Measurements from ENCODE around the gene OXNAD1. TPM values are rescaled to one million over a fixed set of nuclear protein-coding genes. Genes with fewer than 3 reads are reported as not detected.

The OXNAD1 gene
- total and polyA plus RNA-seq, 4 donors, result 2.4 to 10.3 (median 5.6) TPM

GRCh38 chr3:16277471-16277870 is 12.5 kb downstream of the OXNAD1 start:
- no peak for DNase-seq
- intact Hi-C loops (cut with DNase I), result no loop called here
- H3K27me3 ChIP-seq (ENCODE audit: control insufficient read depth in 1 of 2, insufficient read depth in 2 of 2, low read length in 1 of 2), result no peaks in the 10 kb centered on the region
- peaks cover 0 to 2% of the 10 kb centered on the region in 2 donors for H3K36me3 ChIP-seq (ENCODE audit: control insufficient read depth in 1 of 2, insufficient read depth in 2 of 2, low read length in 1 of 2)
- ATAC-seq (ENCODE audit: low FRiP score), result no peak
- WGBS, 2 donors, result 87 to 88% methylated on average over 3 of the region's 3 CpGs
- H3K4me3 ChIP-seq (ENCODE audit: low read length in 2 of 2), result no peak overlapping the region
- H3K9me3 ChIP-seq (ENCODE audit: control insufficient read depth, low read length), result no peaks in the 10 kb centered on the region
- H3K27ac ChIP-seq (ENCODE audit: low read depth in 1 of 2, low read length in 2 of 2), result no peak overlapping the region
- no peaks in the 10 kb centered on the region for H3K4me1 ChIP-seq (ENCODE audit: control insufficient read depth in 1 of 2, insufficient read depth in 2 of 2, low read length in 2 of 2)

DNA sequence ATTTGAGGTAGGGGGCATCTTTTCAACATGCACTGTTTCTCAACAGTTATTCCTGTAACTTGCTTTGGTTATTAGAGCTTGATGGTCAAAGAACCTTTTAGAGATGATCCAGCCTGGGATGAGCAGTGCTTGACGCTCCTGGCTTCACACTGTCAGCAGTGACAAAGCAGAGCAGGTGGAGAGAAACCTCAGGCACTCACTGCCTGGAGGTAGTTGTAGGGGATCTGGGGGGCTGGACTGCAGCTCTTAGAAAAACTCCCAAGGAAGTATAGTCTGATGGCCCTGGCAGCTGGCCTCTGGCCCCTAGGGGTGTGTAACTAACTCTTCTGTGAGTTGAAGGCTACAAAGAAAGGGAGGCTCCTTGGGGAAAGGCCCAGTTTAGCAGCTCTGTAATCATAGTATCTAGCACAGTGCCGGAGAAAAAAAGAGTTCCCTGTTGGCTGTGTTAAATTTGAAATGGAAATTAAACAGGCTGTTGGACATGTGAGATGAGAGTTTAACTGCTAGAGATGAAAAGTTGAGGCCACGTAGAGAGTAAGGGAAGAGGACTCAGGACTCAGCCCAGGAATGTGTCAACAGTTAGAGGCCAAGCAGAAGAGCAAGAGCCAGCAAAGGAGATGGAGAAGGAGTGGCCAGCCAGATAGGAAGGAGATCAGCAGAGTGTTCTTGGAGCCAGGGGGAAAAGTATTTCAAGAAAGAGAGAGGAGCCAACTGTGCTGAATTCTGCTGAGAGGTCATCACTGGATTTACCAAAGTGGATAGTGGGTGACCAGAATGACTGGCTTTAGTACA is 14.2 kb downstream of the OXNAD1 start:
- peak; percentile 26 for ATAC-seq (ENCODE audit: low FRiP score)
- no peak for DNase-seq
- H3K9me3 ChIP-seq (ENCODE audit: control insufficient read depth, low read length), result no peaks in the 10 kb centered on the region
- no peak overlapping the region for H3K4me3 ChIP-seq (ENCODE audit: low read length in 2 of 2)
- no peaks in the 10 kb centered on the region for H3K27me3 ChIP-seq (ENCODE audit: control insufficient read depth in 1 of 2, insufficient read depth in 2 of 2, low read length in 1 of 2)
- H3K4me1 ChIP-seq (ENCODE audit: control insufficient read depth in 1 of 2, insufficient read depth in 2 of 2, low read length in 2 of 2), result no peaks in the 10 kb centered on the region
- WGBS, 2 donors, result 86 to 87% methylated on average over 3 of the region's 3 CpGs
- intact Hi-C loops (cut with DNase I), result no loop called here
- H3K36me3 ChIP-seq (ENCODE audit: control insufficient read depth in 1 of 2, insufficient read depth in 2 of 2, low read length in 1 of 2), result peaks cover 0 to 2% of the 10 kb centered on the region in 2 donors
- no peak overlapping the region for H3K27ac ChIP-seq (ENCODE audit: low read depth in 1 of 2, low read length in 2 of 2)

DNA sequence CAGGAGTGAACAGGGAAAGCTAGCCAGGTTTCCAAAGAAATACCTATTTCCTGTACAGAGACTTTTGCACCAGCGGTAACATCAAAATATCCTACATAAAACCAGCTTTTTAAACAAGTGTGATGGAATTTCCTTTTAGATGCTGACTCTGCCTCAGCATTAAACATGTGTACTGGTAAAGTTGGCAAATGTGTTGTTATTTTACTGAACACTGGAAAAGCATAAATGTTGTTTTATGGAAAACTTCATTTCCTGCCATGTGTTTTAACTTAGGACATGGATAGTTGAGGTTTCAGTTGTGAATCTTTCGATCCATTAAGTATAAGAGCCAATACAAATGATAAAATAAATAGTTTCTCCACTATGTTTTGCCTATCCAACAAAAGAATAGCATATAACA is 15.7 kb downstream of the OXNAD1 start:
- ATAC-seq (ENCODE audit: low FRiP score) (no peak), DNase-seq (no peak)
- WGBS, 2 donors, result 80 to 92% methylated on average over 2 of the region's 2 CpGs
- H3K36me3 ChIP-seq (ENCODE audit: control insufficient read depth in 1 of 2, insufficient read depth in 2 of 2, low read length in 1 of 2), result peaks cover 0 to 2% of the 10 kb centered on the region in 2 donors
- no peak overlapping the region for H3K27ac ChIP-seq (ENCODE audit: low read depth in 1 of 2, low read length in 2 of 2)
- no peaks in the 10 kb centered on the region for H3K4me1 ChIP-seq (ENCODE audit: control insufficient read depth in 1 of 2, insufficient read depth in 2 of 2, low read length in 2 of 2)
- H3K27me3 ChIP-seq (ENCODE audit: control insufficient read depth in 1 of 2, insufficient read depth in 2 of 2, low read length in 1 of 2), result no peaks in the 10 kb centered on the region
- H3K4me3 ChIP-seq (ENCODE audit: low read length in 2 of 2), result no peak overlapping the region
- intact Hi-C loops (cut with DNase I), result no loop called here
- H3K9me3 ChIP-seq (ENCODE audit: control insufficient read depth, low read length), result no peaks in the 10 kb centered on the region

DNA sequence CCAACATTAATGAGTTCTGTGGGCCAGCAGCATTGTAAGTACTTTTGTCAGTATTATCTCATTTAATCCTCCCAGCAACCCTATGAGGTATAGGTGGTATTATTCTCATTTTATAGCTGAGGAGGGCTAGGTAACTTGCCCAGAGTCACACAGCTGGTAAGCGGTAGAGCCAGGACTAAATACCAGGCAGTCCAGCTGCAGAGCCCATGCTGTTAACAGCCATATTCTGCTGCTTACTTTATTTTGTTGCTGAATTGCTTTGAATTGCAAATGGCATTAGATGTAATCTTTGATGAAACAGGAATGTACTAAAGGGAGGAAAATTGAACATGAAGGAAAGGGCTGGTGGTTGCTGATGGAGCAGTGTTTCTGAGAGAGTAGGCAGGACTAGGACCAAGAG is 19.6 kb downstream of the OXNAD1 start:
- no peaks in the 10 kb centered on the region for H3K9me3 ChIP-seq (ENCODE audit: control insufficient read depth, low read length)
- H3K27me3 ChIP-seq (ENCODE audit: control insufficient read depth in 1 of 2, insufficient read depth in 2 of 2, low read length in 1 of 2), result no peaks in the 10 kb centered on the region
- no peaks in the 10 kb centered on the region for H3K36me3 ChIP-seq (ENCODE audit: control insufficient read depth in 1 of 2, insufficient read depth in 2 of 2, low read length in 1 of 2)
- intact Hi-C loops (cut with DNase I), result no loop called here
- no peaks in the 10 kb centered on the region for H3K4me1 ChIP-seq (ENCODE audit: control insufficient read depth in 1 of 2, insufficient read depth in 2 of 2, low read length in 2 of 2)
- DNase-seq (no peak), ATAC-seq (ENCODE audit: low FRiP score) (no peak)
- WGBS, 2 donors, result 95 to 99% methylated on average over 1 of the region's 1 CpG
- no peak overlapping the region for H3K4me3 ChIP-seq (ENCODE audit: low read length in 2 of 2)
- H3K27ac ChIP-seq (ENCODE audit: low read depth in 1 of 2, low read length in 2 of 2), result no peak overlapping the region

DNA sequence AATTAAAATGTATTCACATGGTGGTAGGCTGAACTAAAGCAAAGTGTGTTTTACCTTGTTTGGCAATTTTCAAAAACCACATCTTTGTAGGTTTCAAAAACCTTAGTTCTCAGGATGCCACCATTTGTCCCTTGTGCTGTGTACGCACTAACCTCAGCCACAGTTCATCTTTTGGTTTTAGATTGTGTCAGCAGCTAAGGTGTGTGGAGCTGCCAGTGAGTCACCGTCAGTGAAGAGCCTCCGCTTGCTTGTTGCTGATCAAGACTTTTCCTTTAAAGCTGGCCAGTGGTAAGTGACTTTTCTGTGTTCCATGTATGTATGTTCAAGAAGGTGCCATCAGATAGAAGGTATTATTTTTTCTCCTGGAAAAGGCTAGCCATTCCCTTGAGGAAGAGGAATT is 21.1 kb downstream of the OXNAD1 start:
- H3K4me3 ChIP-seq (ENCODE audit: low read length in 2 of 2), result no peak overlapping the region
- H3K4me1 ChIP-seq (ENCODE audit: control insufficient read depth in 1 of 2, insufficient read depth in 2 of 2, low read length in 2 of 2), result no peaks in the 10 kb centered on the region
- DNase-seq, result no peak
- ATAC-seq (ENCODE audit: low FRiP score), result no peak
- intact Hi-C loops (cut with DNase I), result no loop called here
- no peaks in the 10 kb centered on the region for H3K36me3 ChIP-seq (ENCODE audit: control insufficient read depth in 1 of 2, insufficient read depth in 2 of 2, low read length in 1 of 2)
- no peak overlapping the region for H3K27ac ChIP-seq (ENCODE audit: low read depth in 1 of 2, low read length in 2 of 2)
- H3K27me3 ChIP-seq (ENCODE audit: control insufficient read depth in 1 of 2, insufficient read depth in 2 of 2, low read length in 1 of 2), result no peaks in the 10 kb centered on the region
- no peaks in the 10 kb centered on the region for H3K9me3 ChIP-seq (ENCODE audit: control insufficient read depth, low read length)
- 75 to 94% methylated on average over 3 of the region's 3 CpGs for WGBS, 2 donors

DNA sequence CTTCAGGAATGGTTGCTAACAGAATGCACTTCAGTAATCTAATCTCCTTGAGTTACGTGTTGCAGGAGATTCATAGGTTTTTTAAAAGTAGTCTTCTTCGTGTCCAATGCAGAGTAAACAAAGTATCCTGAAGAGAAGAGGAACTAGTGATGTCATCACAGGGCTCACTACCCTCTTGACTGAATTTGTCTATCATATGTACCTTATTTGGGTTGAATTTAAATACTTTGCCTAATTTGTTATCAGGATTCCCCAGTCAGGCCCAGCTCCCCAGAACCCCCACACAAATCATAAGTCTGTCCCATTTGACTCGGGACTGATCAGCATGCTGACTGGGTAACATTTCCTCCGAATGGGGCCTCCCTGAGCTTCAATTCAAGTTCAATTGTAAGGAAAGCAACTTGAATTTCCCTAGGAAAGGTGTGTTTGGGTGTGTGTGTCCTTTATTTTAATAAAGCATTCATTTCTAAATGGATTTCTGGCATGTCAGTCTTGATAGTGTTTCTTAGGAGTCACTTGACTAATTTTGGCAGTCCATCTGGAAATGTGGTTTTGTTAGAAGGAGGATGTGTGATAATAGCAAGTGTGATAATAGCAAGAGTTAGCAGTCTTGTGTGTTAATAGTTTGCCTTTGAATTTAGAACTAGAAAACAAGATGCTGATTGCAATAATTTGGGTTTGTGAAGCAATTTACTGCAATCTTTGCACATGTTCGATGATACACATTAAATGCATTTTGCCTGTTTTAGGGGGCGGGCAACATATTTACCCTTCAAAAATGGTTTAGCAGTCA is 21.9 kb downstream of the OXNAD1 start:
- DNase-seq (no peak), ATAC-seq (ENCODE audit: low FRiP score) (no peak)
- no peak overlapping the region for H3K4me3 ChIP-seq (ENCODE audit: low read length in 2 of 2)
- no peak overlapping the region for H3K27ac ChIP-seq (ENCODE audit: low read depth in 1 of 2, low read length in 2 of 2)
- no peaks in the 10 kb centered on the region for H3K4me1 ChIP-seq (ENCODE audit: control insufficient read depth in 1 of 2, insufficient read depth in 2 of 2, low read length in 2 of 2)
- H3K9me3 ChIP-seq (ENCODE audit: control insufficient read depth, low read length), result no peaks in the 10 kb centered on the region
- intact Hi-C loops (cut with DNase I), result no loop called here
- WGBS, 2 donors, result 79 to 82% methylated on average over 6 of the region's 6 CpGs
- H3K27me3 ChIP-seq (ENCODE audit: control insufficient read depth in 1 of 2, insufficient read depth in 2 of 2, low read length in 1 of 2), result no peaks in the 10 kb centered on the region
- H3K36me3 ChIP-seq (ENCODE audit: control insufficient read depth in 1 of 2, insufficient read depth in 2 of 2, low read length in 1 of 2), result no peaks in the 10 kb centered on the region

DNA sequence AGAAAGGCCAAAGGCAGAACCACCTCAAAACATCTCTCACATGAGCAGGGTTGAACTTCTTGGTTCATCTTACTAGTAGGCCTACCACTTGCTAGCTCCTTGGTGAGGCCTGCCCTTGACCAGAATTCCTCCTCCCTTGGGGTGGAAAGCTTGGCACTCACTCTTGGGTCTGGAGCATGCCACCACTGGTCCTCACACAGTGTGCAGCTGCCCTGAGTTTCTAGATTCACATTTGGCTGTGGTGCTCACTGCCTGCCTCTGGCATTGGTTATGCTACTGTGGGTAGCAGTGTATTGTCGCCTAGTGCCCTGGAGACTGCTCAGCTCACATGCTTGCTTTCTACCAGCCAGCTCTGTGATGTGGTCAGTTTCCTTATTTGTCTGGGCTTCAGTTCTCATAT is 23.7 kb downstream of the OXNAD1 start:
- no peak for DNase-seq

GRCh38 chr3:16289144-16289889 is 24.3 kb downstream of the OXNAD1 start:
- Histone ChIP-seq H3K4me3 (ENCODE audit: low read length in 2 of 2) (no peak overlapping the region), H3K9me3 (ENCODE audit: control insufficient read depth, low read length) (no peaks in the 10 kb centered on the region), H3K4me1 (ENCODE audit: control insufficient read depth in 1 of 2, insufficient read depth in 2 of 2, low read length in 2 of 2) (no peaks in the 10 kb centered on the region), H3K36me3 (ENCODE audit: control insufficient read depth in 1 of 2, insufficient read depth in 2 of 2, low read length in 1 of 2) (no peaks in the 10 kb centered on the region), H3K27me3 (ENCODE audit: control insufficient read depth in 1 of 2, insufficient read depth in 2 of 2, low read length in 1 of 2) (no peaks in the 10 kb centered on the region), H3K27ac (ENCODE audit: low read depth in 1 of 2, low read length in 2 of 2) (no peak overlapping the region)
- no peak for DNase-seq
- intact Hi-C loops (cut with DNase I), result no loop called here
- WGBS, 2 donors, result 91 to 94% methylated on average over 2 of the region's 2 CpGs
- ATAC-seq (ENCODE audit: low FRiP score), result no peak

More for the DNA sequence above, 23.7 kb downstream of the OXNAD1 start:
- Histone ChIP-seq H3K9me3 (ENCODE audit: control insufficient read depth, low read length) (no peaks in the 10 kb centered on the region), H3K4me1 (ENCODE audit: control insufficient read depth in 1 of 2, insufficient read depth in 2 of 2, low read length in 2 of 2) (no peaks in the 10 kb centered on the region), H3K36me3 (ENCODE audit: control insufficient read depth in 1 of 2, insufficient read depth in 2 of 2, low read length in 1 of 2) (no peaks in the 10 kb centered on the region), H3K27me3 (ENCODE audit: control insufficient read depth in 1 of 2, insufficient read depth in 2 of 2, low read length in 1 of 2) (no peaks in the 10 kb centered on the region), H3K27ac (ENCODE audit: low read depth in 1 of 2, low read length in 2 of 2) (peak overlapping the region in 1 of 2 donors; percentile 13), H3K4me3 (ENCODE audit: low read length in 2 of 2) (no peak overlapping the region)
- peak; percentile 53 for ATAC-seq (ENCODE audit: low FRiP score)
- intact Hi-C loops (cut with DNase I), result no loop called here
- WGBS, 2 donors, result 11 to 16% methylated on average over 1 of the region's 1 CpG
